Neural cell (in vitro differentiated cells): ENCODE data around the gene UBE2H. TPM values are rescaled to one million over a fixed set of nuclear protein-coding genes. Genes with fewer than 3 reads are reported as not detected.

Experiments
- H2AFZ ChIP-seq: fragments of 200-600, 300-800 bp; sonication (generic), shearing (Covaris generic); 2 replicates; pipeline ENCODE4 v1.6.0; 2014; ENCODE audit warnings: low read depth, mild to moderate bottlenecking, antibody characterized with exemption, low read length, moderate library complexity
- H3F3A ChIP-seq: fragments of 200-600 bp; shearing (Covaris generic); 2 replicates; pipeline ENCODE4 v1.6.1; 2016; ENCODE audit warnings: mild to moderate bottlenecking, moderate library complexity, mixed read lengths, antibody characterized with exemption, low read length; ENCODE audit not compliant: insufficient read depth, poor library complexity, severe bottlenecking
- H3K27ac ChIP-seq: fragments of 200-600, 300-800 bp; sonication (generic), shearing (Covaris generic); 2 replicates; pipeline ENCODE4 v1.5.1; 2014; ENCODE audit warnings: mild to moderate bottlenecking, low read length, moderate library complexity
- H3K27me3 ChIP-seq: fragments of 300-800, 200-600 bp; sonication (generic), shearing (Covaris generic); 2 replicates; pipeline ENCODE4 v1.6.0; 2014; ENCODE audit warnings: mild to moderate bottlenecking, low read depth, low read length, moderate library complexity; ENCODE audit not compliant: insufficient read depth
- H3K36me3 ChIP-seq: fragments of 300-800, 200-600 bp; sonication (generic), shearing (Covaris generic); 2 replicates; pipeline ENCODE4 v1.5.1; 2014; ENCODE audit warnings: mild to moderate bottlenecking, antibody characterized with exemption, low read length, moderate library complexity; ENCODE audit not compliant: insufficient read depth
- H3K4me2 ChIP-seq: fragments of 300-800, 200-600 bp; sonication (generic), shearing (Covaris generic); 2 replicates; pipeline ENCODE4 v1.6.0; 2014; ENCODE audit warnings: mild to moderate bottlenecking, low read length
- H3K4me3 ChIP-seq: fragments of 300-800, 200-600 bp; sonication (generic), shearing (Covaris generic); 2 replicates; pipeline ENCODE4 v1.5.1; 2014; ENCODE audit warnings: mild to moderate bottlenecking, low read length, moderate library complexity
- H3K79me2 ChIP-seq: fragments of 200-600 bp; shearing (Covaris generic); replicated peaks from 2 replicates; pipeline ENCODE4 v1.6.0; 2014; ENCODE audit warnings: mild to moderate bottlenecking, low read length, moderate library complexity; ENCODE audit not compliant: insufficient read depth
- H3K9ac ChIP-seq: fragments of 300-800, 200-600 bp; sonication (generic), shearing (Covaris generic); 2 replicates; pipeline ENCODE4 v1.6.1; 2016; ENCODE audit warnings: mild to moderate bottlenecking, low read length, mixed read lengths
- H3K9me2 ChIP-seq: fragments of 200-600 bp; shearing (Covaris generic); 2 replicates; pipeline ENCODE4 v1.6.1; 2016; ENCODE audit warnings: mild to moderate bottlenecking, low read length, mixed read lengths; ENCODE audit not compliant: insufficient read depth
- H3K9me3 ChIP-seq: fragments of 200-600, 300-800 bp; sonication (generic), shearing (Covaris generic); 2 replicates; pipeline ENCODE4 v1.6.1; 2016; ENCODE audit warnings: mild to moderate bottlenecking, mixed run types, low read length, moderate library complexity, mixed read lengths
- H4K20me1 ChIP-seq: fragments of 200-600 bp; shearing (Covaris generic); 2 replicates; pipeline ENCODE4 v1.6.1; 2016; ENCODE audit warnings: mild to moderate bottlenecking, mixed run types; ENCODE audit not compliant: insufficient read depth
- EP300 ChIP-seq: fragments of 450-650 bp; conservative IDR thresholded peaks from 2 replicates; pipeline ENCODE4 v1.6.1; 2014; ENCODE audit warnings: antibody characterized with exemption, mild to moderate bottlenecking, moderate library complexity; ENCODE audit not compliant: poor library complexity, severe bottlenecking
- EZH2 ChIP-seq: fragments of 200-600, 300-800 bp; shearing (Covaris generic), sonication (generic); IDR thresholded peaks from 2 replicates; pipeline ENCODE4 v1.6.1; 2014; ENCODE audit warnings: antibody characterized with exemption, low read length, borderline replicate concordance, mild to moderate bottlenecking; ENCODE audit not compliant: insufficient read depth, poor library complexity, severe bottlenecking
- MXI1 ChIP-seq: fragments of 450-650 bp; conservative IDR thresholded peaks from 2 replicates; pipeline ENCODE4 v1.6.1; 2014; ENCODE audit warnings: antibody characterized with exemption, mild to moderate bottlenecking; ENCODE audit not compliant: poor library complexity, severe bottlenecking
- POLR2AphosphoS5 ChIP-seq: IDR thresholded peaks from 2 replicates; pipeline ENCODE4 v1.6.1; 2012
- RAD21 ChIP-seq: fragments of 450-650 bp; conservative IDR thresholded peaks from 2 replicates; pipeline ENCODE4 v1.6.1; 2014; ENCODE audit warnings: antibody characterized with exemption, mild to moderate bottlenecking, moderate library complexity
- SMC3 ChIP-seq: fragments of 450-650 bp; conservative IDR thresholded peaks from 2 replicates; pipeline ENCODE4 v1.6.1; 2014; ENCODE audit warnings: antibody characterized with exemption, mild to moderate bottlenecking, moderate library complexity; ENCODE audit not compliant: poor library complexity
- TAF1 ChIP-seq: IDR thresholded peaks from 2 replicates; pipeline ENCODE4 v1.6.1; 2012; ENCODE audit warnings: low read depth
- polyA plus RNA-seq: library from polyadenylated mRNA; depleted of rRNA; stranded (reverse); fragments of >200 nt; gene quantifications from 2 replicates; pipeline ENCODE4 v1.2.3, GENCODE V29; 2014
- TF ChIP-seq, protein P1 (sequence below): fragments of 450-650 bp; IDR thresholded peaks from 2 replicates; pipeline ENCODE4 v1.5.1; 2014; ENCODE audit warnings: antibody characterized with exemption, mild to moderate bottlenecking, moderate library complexity; ENCODE audit not compliant: poor library complexity, severe bottlenecking
- TF ChIP-seq, protein P2 (sequence below): IDR thresholded peaks from 2 replicates; pipeline ENCODE4 v1.6.1; 2012; ENCODE audit warnings: borderline replicate concordance

Gene UBE2H
- polyA plus RNA-seq, 1 donor from 2014 or later, result 96.1 TPM

DNA sequence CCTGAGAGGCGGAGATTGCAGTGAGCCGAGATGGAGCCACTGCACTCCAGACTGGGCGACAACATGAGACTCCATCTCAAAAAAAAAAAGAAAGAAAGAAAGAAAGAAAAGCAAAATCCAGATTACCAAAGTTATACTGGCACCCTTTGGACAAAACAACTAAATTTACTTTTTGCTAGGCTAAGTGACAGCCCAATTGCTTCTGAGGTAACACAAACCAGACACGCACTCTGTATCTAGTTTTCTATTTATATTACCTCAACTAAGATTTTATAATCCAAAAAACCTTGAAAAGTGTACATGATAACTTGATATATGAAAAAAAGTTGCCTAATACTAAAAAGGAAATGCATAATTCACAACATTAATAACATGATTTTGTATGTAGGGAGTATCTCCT, 12.9 kb downstream of the UBE2H start:
- Histone ChIP-seq H3K9me3 (no peaks in the 10 kb centered on the region), H3K27ac (no peak overlapping the region), H3K36me3 (no peaks in the 10 kb centered on the region), H3K27me3 (no peaks in the 10 kb centered on the region), H3K4me3 (no peak overlapping the region), H3K79me2 (peaks cover 67% of the 10 kb centered on the region), H4K20me1 (no peaks in the 10 kb centered on the region), H3F3A (no peaks in the 10 kb centered on the region), H3K9me2 (no peaks in the 10 kb centered on the region), H3K4me2 (no peak overlapping the region), H2AFZ (no peak overlapping the region), H3K9ac (no peak overlapping the region)
- TF ChIP-seq TAF1 (no peak), RAD21 (no peak), EZH2 (no peak), MXI1 (no peak), EP300 (no peak), POLR2AphosphoS5 (no peak)
- TF ChIP-seq, protein P1, sequence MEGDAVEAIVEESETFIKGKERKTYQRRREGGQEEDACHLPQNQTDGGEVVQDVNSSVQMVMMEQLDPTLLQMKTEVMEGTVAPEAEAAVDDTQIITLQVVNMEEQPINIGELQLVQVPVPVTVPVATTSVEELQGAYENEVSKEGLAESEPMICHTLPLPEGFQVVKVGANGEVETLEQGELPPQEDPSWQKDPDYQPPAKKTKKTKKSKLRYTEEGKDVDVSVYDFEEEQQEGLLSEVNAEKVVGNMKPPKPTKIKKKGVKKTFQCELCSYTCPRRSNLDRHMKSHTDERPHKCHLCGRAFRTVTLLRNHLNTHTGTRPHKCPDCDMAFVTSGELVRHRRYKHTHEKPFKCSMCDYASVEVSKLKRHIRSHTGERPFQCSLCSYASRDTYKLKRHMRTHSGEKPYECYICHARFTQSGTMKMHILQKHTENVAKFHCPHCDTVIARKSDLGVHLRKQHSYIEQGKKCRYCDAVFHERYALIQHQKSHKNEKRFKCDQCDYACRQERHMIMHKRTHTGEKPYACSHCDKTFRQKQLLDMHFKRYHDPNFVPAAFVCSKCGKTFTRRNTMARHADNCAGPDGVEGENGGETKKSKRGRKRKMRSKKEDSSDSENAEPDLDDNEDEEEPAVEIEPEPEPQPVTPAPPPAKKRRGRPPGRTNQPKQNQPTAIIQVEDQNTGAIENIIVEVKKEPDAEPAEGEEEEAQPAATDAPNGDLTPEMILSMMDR, result no peak
- TF ChIP-seq, protein P2, sequence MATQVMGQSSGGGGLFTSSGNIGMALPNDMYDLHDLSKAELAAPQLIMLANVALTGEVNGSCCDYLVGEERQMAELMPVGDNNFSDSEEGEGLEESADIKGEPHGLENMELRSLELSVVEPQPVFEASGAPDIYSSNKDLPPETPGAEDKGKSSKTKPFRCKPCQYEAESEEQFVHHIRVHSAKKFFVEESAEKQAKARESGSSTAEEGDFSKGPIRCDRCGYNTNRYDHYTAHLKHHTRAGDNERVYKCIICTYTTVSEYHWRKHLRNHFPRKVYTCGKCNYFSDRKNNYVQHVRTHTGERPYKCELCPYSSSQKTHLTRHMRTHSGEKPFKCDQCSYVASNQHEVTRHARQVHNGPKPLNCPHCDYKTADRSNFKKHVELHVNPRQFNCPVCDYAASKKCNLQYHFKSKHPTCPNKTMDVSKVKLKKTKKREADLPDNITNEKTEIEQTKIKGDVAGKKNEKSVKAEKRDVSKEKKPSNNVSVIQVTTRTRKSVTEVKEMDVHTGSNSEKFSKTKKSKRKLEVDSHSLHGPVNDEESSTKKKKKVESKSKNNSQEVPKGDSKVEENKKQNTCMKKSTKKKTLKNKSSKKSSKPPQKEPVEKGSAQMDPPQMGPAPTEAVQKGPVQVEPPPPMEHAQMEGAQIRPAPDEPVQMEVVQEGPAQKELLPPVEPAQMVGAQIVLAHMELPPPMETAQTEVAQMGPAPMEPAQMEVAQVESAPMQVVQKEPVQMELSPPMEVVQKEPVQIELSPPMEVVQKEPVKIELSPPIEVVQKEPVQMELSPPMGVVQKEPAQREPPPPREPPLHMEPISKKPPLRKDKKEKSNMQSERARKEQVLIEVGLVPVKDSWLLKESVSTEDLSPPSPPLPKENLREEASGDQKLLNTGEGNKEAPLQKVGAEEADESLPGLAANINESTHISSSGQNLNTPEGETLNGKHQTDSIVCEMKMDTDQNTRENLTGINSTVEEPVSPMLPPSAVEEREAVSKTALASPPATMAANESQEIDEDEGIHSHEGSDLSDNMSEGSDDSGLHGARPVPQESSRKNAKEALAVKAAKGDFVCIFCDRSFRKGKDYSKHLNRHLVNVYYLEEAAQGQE, result no peak

DNA sequence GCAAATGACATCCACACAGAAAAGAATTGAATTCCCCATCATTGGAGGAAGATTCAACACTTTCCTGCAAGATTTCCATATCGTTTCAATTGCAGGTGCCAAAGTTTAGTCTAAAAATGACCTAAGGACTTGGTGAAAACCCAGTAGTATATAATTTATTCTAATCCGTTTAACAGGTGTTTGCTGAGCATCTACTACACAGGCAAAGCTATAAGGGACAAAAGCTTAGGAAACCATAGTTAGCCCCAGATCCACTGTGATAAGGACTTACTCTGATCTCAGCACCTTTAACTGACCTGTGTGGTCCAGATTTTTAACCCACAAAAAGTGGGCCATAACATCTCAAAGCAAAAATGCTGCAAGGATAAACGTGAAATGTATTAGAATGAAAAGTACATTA, 19.1 kb downstream of the UBE2H start:
- H3K79me2 ChIP-seq, result peaks cover 27% of the 10 kb centered on the region
- H3K9ac ChIP-seq, result no peak overlapping the region
- H3K27me3 ChIP-seq, result no peaks in the 10 kb centered on the region
- no peaks in the 10 kb centered on the region for H3K9me2 ChIP-seq
- H2AFZ ChIP-seq, result no peak overlapping the region
- no peaks in the 10 kb centered on the region for H3K9me3 ChIP-seq
- no peak overlapping the region for H3K4me2 ChIP-seq
- H3K36me3 ChIP-seq, result no peaks in the 10 kb centered on the region
- H3K4me3 ChIP-seq, result no peak overlapping the region
- TF ChIP-seq, protein P1, result no peak
- TF ChIP-seq EP300, result no peak
- no peak for TF ChIP-seq POLR2AphosphoS5
- TF ChIP-seq EZH2, result no peak
- TF ChIP-seq, protein P2, result no peak
- TF ChIP-seq SMC3, result no peak
- no peak for TF ChIP-seq MXI1
- TF ChIP-seq TAF1, result no peak
- TF ChIP-seq RAD21, result no peak
- no peak overlapping the region for H3K27ac ChIP-seq
- no peaks in the 10 kb centered on the region for H3F3A ChIP-seq
- H4K20me1 ChIP-seq, result no peaks in the 10 kb centered on the region
